Cardiac muscle cell (in vitro differentiated cells and primary cell): ENCODE measurements around the gene HOPX. TPM values are rescaled to one million over a fixed set of nuclear protein-coding genes. Genes with fewer than 3 reads are reported as not detected.
A peak's percentile ranks its signal among the peaks of the same experiment; 100 is the strongest.

ENCODE experiments used
- DNase-seq, 2 donors: peaks; one replicate each; pipeline versions ENCODE4 v3.0.0 to v3.0.0-alpha.2; 2010 to 2017; ENCODE audit warnings: low read depth in 1 of 2, low spot score in 1 of 2
- H3K27ac ChIP-seq: fragments of 200-600 bp; sonication (generic); 2 replicates; pipeline ENCODE4 v1.5.1; 2016
- H3K27me3 ChIP-seq: fragments of 200-600 bp; sonication (generic); 2 replicates; pipeline ENCODE4 v1.6.0; 2016; ENCODE audit warnings: control low read depth
- H3K36me3 ChIP-seq: fragments of 200-600 bp; sonication (generic); 2 replicates; pipeline ENCODE4 v1.5.1; 2016; ENCODE audit warnings: control low read depth
- H3K4me1 ChIP-seq: fragments of 200-600 bp; sonication (generic); 2 replicates; pipeline ENCODE4 v1.8.1; 2017; ENCODE audit warnings: low read depth, mild to moderate bottlenecking, mixed run types
- H3K4me3 ChIP-seq: fragments of 200-600 bp; sonication (generic); 2 replicates; pipeline ENCODE4 v1.5.1; 2016; ENCODE audit warnings: mild to moderate bottlenecking
- H3K9me3 ChIP-seq: fragments of 200-600 bp; sonication (generic); 2 replicates; pipeline ENCODE4 v1.5.1; 2017; ENCODE audit warnings: low read depth, mild to moderate bottlenecking, control low read depth
- polyA plus RNA-seq: library from polyadenylated mRNA; unstranded; fragments of >200 nt; fragmentation: Nextera tagmentation; extraction: Ambion mirVana; gene quantifications from 2 replicates; pipeline ENCODE4 v1.2.1, GENCODE V29; 2016
- total RNA-seq: library from RNA; depleted of rRNA; stranded (reverse); fragments of >200 nt; gene quantifications from 2 replicates; pipeline ENCODE4 v1.2.3, GENCODE V29; 2016
- TF ChIP-seq, protein P1 (sequence below): IDR thresholded peaks from 2 replicates; pipeline ENCODE4 v1.5.1; 2012; ENCODE audit warnings: low read depth, mild to moderate bottlenecking, low read length

Gene HOPX
- total and polyA plus RNA-seq, 2 experiments from 2014 or later: 0.12 to 2.6 TPM

DNA sequence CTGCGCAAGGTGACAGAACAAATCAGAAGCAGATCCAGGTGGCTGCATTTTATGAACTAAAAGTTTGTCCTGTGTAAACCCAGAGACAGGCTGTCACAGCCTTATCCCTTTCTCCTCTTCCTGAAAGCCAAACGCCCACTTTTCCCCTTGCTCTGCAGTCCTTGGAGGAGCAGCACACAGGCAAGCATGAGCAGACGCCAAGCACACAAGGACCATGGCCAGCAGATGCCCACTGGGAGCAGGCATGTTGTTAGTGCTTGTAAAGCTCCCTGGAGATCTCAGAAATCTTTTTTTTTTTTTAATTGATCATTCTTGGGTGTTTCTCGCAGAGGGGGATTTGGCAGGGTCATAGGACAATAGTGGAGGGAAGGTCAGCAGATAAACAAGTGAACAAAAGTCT lies 11.5 kb upstream of the HOPX start:
- Histone ChIP-seq H3K36me3 (no peaks in the 10 kb centered on the region), H3K4me1 (peaks cover 5% of the 10 kb centered on the region), H3K9me3 (no peaks in the 10 kb centered on the region), H3K27me3 (no peaks in the 10 kb centered on the region), H3K27ac (no peak overlapping the region), H3K4me3 (no peak overlapping the region)
- TF ChIP-seq, protein P1, sequence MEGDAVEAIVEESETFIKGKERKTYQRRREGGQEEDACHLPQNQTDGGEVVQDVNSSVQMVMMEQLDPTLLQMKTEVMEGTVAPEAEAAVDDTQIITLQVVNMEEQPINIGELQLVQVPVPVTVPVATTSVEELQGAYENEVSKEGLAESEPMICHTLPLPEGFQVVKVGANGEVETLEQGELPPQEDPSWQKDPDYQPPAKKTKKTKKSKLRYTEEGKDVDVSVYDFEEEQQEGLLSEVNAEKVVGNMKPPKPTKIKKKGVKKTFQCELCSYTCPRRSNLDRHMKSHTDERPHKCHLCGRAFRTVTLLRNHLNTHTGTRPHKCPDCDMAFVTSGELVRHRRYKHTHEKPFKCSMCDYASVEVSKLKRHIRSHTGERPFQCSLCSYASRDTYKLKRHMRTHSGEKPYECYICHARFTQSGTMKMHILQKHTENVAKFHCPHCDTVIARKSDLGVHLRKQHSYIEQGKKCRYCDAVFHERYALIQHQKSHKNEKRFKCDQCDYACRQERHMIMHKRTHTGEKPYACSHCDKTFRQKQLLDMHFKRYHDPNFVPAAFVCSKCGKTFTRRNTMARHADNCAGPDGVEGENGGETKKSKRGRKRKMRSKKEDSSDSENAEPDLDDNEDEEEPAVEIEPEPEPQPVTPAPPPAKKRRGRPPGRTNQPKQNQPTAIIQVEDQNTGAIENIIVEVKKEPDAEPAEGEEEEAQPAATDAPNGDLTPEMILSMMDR: no peak
- no peak for DNase-seq

DNA sequence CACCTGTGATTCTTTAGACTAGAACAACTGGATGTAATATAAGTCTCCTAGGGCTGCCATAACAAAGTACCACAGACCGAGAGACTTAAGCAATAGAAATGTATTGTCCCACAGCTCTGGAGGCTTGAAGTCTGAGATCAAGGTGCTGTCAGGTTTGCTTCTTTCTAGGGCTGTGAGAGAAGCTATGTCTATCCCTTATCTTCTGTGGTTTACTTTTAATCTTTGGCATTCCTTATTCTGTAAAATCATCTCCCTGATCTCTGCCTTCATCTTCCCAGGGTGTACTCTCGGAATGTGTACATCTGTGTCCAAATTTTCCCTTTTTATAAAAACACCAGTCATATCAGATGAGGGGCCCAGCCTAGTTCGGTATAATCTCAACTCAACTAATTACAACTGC lies 10.3 kb upstream of the HOPX start:
- TF ChIP-seq, protein P1: no peak
- no peaks in the 10 kb centered on the region for H3K9me3 ChIP-seq
- H3K4me1 ChIP-seq: peaks cover 5% of the 10 kb centered on the region
- H3K36me3 ChIP-seq: no peaks in the 10 kb centered on the region
- H3K4me3 ChIP-seq: no peak overlapping the region
- H3K27ac ChIP-seq: no peak overlapping the region
- DNase-seq: no peak
- H3K27me3 ChIP-seq: no peaks in the 10 kb centered on the region

DNA sequence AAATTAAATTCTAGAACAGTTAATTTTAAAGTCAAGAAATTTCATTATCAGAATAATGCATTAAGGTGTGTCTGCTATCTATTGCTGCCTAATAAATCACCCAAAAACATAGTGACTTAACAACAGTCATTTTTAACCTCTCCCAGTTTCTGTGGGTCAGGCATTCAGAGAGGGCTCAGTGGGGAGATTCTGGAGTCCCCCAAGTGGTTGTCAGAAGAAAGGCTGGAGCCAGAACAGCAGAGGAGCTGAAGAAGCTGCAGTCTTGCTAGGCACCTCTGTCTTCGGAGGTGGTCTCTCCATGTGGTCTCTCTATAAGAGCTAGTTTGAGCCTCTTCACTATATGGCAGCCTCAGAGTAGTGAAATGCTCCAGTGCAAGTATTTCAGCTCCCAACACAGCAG lies 9.3 kb upstream of the HOPX start:
- TF ChIP-seq, protein P1: peak; percentile 12
- Histone ChIP-seq H3K4me3 (no peak overlapping the region), H3K9me3 (no peaks in the 10 kb centered on the region), H3K4me1 (peaks cover 5% of the 10 kb centered on the region), H3K27ac (no peak overlapping the region), H3K36me3 (no peaks in the 10 kb centered on the region), H3K27me3 (no peaks in the 10 kb centered on the region)
- DNase-seq: no peak

DNA sequence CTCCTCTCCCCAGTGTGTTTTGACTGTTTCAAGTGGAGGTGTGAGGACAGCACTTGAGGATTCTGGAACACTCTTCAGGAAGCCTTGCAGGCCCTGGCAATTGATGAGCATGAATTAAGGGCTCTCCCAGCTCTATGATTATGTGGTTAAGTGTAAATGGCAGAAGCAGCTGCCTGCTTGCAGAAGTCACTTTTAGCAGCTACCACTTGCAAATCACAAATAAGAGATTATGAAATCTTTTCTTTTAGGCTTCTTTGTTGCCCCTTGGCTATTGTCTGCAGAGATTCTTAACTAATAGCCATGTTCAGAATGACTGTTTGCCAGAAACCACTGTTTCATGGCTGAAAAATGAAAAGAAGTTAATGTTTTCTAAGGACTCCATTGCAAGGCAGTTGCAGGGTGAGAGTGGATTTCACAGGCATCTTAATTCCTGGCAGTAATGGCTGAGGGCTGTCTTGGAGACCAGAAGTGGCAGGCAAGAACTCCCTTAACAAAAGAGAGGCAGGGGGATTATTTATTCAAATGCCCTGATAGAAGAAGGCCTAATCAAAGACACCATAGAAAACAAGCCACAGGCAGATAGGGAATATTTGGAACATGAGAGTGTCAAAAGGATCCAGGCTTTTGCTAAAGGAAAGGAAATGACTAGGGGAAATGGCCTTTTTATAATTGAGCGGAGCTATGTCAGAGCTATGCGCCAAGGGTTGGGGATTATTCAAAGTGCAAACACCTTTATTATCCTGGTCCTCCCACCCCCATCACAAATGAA lies 8.3 kb upstream of the HOPX start:
- TF ChIP-seq, protein P1: no peak
- H3K36me3 ChIP-seq: no peaks in the 10 kb centered on the region
- H3K27me3 ChIP-seq: no peaks in the 10 kb centered on the region
- H3K4me3 ChIP-seq: no peak overlapping the region
- no peak overlapping the region for H3K27ac ChIP-seq
- peaks cover 5% of the 10 kb centered on the region for H3K4me1 ChIP-seq
- H3K9me3 ChIP-seq: no peaks in the 10 kb centered on the region
- DNase-seq: no peak

DNA sequence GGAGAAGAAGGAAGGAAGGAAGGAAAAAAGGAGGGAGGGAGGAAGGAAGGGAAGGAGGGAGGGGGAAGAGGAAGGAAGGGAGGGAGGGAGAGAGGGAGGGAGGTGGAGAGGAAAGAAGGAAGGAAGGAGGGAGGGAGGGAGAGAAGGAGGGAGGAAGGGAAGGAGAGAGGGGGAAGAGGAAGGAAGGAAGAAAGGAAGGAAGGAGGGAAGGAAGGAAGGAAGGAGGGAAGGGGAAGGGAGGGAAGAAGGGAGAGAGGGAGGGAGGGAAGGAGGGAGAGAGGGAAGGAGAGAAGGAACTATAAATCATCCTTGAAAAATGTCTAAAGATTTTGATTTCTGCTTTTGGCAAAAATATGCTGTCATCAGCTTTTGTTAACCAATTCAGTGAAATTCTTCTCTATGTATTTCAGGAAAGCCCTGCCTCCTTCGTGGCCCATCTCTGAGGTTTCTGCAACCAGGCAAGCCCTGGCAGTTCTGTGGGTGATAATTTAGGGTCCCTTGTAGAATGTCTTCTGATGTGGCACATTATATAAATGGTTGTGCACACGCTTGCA lies 7.1 kb upstream of the HOPX start:
- Histone ChIP-seq H3K9me3 (no peaks in the 10 kb centered on the region), H3K4me1 (peaks cover 5% of the 10 kb centered on the region), H3K27me3 (no peaks in the 10 kb centered on the region), H3K36me3 (no peaks in the 10 kb centered on the region), H3K27ac (no peak overlapping the region), H3K4me3 (no peak overlapping the region)
- no peak for DNase-seq
- TF ChIP-seq, protein P1: no peak
